ENCODE results near the gene TRIM17.

DNA sequence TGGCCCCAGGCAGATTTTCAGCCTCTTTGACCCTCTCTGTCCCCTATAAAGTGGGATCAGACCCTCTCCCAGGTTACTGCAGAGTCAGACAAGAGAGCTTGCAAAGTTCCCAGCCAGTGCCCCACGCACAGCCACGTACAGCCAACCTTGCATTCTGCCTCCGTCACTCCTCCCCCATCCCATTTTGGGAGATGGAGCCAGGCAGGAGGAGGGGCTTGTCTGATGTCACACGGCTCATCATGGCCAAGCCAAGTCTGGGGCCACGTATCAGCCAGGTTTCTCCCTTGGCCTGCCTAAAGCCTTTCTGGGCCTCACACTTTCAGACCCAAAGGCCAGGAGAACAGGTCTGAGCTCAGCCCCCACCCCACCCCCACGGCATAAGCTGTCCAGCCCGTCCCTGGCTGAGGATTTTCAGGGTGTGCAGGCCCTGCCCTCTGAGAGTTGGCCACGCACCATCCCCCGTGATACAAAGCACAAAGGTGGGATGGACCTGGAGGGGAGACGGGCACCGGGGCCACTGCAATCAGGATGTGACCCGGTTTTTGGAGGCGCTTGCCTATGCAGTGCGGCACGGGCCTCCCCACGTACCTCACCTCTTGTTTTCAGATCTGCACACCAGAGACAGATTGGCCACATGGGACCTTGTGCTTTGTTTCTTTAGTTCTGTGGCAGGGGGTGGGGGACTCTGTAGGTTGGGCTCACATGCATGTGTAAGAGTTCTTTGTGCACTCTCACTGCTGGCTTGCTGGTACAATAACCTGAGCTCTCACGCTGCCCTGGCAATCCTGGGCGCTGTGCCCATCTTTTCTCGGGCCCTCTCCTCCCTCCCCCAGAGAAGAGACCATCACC is 57.7 kb downstream of the TRIM17 start:
- TF ChIP-seq CTCF (conservative IDR thresholded peaks at IDR 0.05; ENCODE audit: low read depth in 2 of 2): no peak
- no peak for TF ChIP-seq NANOG (IDR thresholded peaks at IDR 0.05; ENCODE audit: borderline replicate concordance)
- no peak for TF ChIP-seq POLR2AphosphoS5 (IDR thresholded peaks at IDR 0.05; ENCODE audit: low read depth)
- no peak for TF ChIP-seq EZH2 (IDR thresholded peaks at IDR 0.05; ENCODE audit: low read depth, unreplicated experiment)
- no peak for TF ChIP-seq ZNF114 (CRISPR knock-in tag; IDR thresholded peaks at IDR 0.05)
- no peak for TF ChIP-seq ZNF331 (CRISPR knock-in tag; IDR thresholded peaks at IDR 0.05; ENCODE audit: low read depth)
- TF ChIP-seq EZH2phosphoT487 (IDR thresholded peaks at IDR 0.05; ENCODE audit: unreplicated experiment): no peak
- no peak for TF ChIP-seq CREB1 (CRISPR knock-in tag; IDR thresholded peaks at IDR 0.05; ENCODE audit: low read depth)
- TF ChIP-seq REST (IDR thresholded peaks at IDR 0.05; ENCODE audit: unreplicated experiment): no peak
